Measurements from ENCODE around the gene HNRNPUL1.

The HNRNPUL1 gene

GRCh38 chr19:41234512-41235168 lies 29.5 kb upstream of the HNRNPUL1 start:
- no peak for DNase-seq

- no peak for DNase-seq
Observed at GRCh38 chr19:41235480-41235879, 28.7 kb upstream of the HNRNPUL1 start.

- DNase-seq, result no peak
Observed at GRCh38 chr19:41238244-41238643, 25.9 kb upstream of the HNRNPUL1 start.

- DNase-seq, result no peak
Observed at GRCh38 chr19:41239363-41239762, 24.8 kb upstream of the HNRNPUL1 start.

DNA sequence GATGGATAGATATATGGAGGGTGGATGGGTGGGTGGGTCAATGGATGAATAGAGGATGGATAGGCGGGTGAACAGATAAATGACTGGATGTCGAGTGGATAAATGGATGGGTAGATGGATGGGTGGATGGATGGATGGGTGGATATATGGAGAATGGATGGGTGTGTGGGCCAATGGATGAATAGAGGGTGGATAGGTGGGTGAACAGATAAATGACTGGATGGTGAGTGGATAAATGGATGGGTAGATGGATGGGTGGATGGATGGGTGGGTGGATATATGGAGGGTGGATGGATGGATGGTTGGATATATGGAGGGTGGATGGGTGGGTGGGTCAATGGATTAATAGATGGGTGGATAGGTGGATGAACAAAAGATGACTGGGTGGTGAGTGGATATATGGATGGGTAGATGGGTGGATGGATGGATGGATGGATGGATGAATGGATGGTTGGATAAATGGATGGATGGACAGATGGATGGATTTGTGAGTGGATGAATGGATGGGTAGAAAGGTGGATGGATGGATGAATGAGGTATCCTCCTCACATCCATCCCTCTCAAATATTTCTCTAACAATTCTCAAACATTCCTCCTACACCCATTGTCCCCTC lies 24.1 kb upstream of the HNRNPUL1 start:
- DNase-seq, result no peak

GRCh38 chr19:41241859-41242258 lies 22.3 kb upstream of the HNRNPUL1 start:
- no peak for DNase-seq

DNA sequence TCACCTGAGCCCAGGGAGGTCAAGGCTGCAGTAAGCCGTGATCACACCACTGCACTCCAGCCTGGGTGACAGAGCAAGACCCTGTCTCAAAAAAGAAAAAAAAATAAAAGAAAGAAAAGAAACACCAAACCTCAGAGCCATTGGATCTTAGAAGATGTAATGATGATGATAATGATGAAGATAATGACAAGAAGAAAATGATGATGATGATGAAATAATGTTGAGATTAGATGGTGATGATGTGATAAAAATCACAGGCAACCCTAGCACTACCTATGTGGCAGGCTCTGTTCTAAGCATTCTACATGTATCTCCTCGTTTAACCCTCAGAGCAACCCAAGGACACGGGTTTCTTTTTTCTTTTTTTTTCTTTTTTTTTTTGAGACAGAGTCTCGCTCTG lies 20.1 kb upstream of the HNRNPUL1 start:
- no peak for DNase-seq

DNA sequence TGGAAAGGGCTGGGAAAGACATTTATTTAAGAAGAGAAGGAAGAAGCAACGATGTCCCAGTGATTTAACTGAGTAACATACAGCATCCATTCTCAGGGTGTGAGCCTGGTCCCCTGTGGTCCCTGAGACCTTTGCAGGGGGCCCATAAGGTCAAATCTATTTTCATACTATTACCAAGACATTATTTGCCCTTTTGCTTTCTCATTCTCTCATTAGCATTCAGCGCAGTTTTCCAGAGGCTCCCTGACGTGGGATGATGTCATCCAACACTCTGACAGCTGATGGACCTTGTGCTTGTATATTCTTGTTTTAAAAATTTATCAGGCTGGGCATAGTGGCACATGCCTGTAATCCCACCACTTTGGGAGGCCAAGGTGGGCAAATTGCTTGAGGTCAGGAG lies 18.3 kb upstream of the HNRNPUL1 start:
- no peak for DNase-seq

- DNase-seq, result no peak
Observed at GRCh38 chr19:41248895-41249294, 15.3 kb upstream of the HNRNPUL1 start.

- no peak for DNase-seq
Observed at GRCh38 chr19:41249707-41250423, 14.3 kb upstream of the HNRNPUL1 start.

DNA sequence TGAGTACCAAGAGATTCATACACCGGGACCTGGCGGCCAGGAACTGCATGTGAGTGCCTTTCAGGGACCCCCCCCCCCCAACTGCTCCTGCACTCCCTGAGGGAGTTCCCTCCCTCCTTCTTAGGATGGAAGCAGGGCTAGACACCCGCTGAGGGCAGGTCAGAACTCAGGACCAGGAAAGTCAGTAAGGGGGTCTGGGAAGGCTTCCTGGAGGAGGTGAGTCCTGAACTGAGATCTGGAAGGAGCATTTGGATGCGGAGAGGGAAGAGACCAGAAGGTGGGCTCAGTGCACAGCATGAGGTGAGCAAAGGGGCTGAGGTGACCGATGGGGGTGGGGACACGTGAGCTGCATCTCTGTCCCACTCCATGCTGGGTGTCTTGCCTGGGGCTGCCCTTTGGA lies 10.5 kb upstream of the HNRNPUL1 start:
- no peak for DNase-seq

DNA sequence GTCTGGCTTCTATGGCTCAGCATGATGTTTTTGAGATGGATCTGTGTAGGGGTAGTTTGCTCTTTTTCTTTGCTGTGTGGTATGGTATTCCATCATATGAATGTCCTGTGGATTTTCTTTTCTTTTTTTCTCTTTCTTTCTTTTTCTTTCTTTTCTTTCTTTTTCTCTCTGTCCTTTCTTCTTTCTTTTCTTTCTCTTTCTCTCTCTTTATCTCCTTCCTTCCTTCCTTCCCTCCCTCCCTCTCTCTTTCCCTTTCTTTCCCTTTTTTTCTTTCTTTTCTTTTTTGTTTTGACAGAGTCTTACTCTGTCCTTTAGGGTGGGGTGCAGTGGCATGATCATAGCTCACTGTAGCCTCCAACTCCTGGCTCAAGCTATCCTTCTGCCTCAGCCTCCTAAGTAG lies 9.0 kb upstream of the HNRNPUL1 start:
- no peak for DNase-seq

GRCh38 chr19:41261474-41262190 lies 2.5 kb upstream of the HNRNPUL1 start:
- DNase-seq, result no peak

GRCh38 chr19:41263042-41263849 lies 926 bp upstream of the HNRNPUL1 start:
- no peak for DNase-seq

- DNase-seq, result peak; percentile 56
Observed at GRCh38 chr19:41264581-41265394, 616 bp downstream of the HNRNPUL1 start.

DNA sequence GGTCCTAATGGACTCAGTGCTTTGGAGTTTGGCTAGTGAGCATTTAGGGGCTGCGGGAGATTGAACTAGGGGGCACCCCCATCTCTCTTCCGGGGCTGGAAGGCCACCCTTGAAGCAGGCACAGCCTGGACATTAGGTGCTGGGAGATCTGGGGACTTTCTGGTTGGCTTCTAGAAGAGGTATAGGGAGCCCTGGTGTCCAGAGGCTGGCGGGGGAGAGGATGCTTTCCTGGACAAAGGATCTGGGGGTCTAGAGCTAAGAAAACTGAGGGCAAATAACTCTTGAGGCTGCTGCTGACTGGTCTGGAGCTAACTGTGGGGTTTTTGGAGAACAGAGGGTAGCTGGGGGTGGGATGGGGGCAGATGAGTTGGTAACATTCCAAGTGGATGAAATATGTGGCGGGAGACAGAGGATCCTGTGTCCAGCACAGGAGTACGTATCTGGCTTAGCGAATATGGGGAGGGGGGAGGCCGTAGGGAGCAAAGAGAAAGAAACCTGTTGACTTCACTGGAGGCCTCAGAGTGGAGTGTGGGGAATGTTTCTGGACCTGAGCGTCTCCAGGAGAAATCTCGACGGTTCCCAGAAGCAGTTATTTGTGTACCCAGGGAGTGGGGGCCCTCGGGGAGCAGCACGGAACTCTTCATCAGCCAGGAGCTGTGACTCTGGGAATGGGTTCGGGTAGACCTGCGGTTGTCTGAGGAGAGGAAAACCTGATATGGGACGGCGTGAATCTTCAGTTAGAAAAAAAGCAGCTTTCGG lies 1.4 kb downstream of the HNRNPUL1 start:
- DNase-seq, result no peak

DNA sequence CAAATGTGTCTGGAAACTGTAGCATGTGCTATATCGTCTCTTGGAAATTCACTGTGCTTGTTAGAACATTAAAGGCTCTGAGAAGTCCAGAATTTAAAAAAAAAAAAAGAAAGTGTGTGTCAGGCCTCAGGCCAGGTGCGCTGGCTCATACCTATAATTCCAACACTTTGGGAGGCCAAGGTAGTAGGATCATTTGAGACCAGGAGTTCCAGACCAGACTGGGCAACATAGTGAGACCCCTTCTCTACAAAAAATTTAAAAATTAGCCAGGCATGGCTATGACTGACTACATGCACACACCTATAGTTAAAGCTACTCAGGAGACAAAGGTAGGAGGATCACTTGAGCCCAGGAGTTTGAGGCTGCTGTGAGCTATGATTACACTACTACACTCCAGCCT lies 4.9 kb downstream of the HNRNPUL1 start:
- no peak for DNase-seq

- DNase-seq, result no peak
Observed at GRCh38 chr19:41269571-41269970, 5.4 kb downstream of the HNRNPUL1 start.

DNA sequence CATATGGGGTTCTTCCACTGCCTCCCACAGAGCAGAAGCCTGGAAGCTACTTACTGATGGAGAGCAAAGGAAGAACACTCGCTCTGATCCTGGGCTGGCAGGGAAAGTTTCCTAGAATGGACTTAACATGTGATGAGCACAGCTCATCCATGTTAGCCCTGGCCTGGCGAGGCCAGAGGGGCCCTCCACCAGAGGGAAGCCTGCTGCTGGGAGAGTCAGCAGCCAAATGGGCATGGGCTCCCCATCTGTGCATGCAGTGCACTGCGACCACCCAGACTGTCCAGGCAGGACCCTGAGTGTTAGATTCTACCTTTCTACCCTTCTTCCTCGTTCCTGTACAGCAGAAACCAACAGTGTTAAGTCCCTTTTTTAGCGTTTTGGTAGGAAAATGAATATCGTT lies 8.9 kb downstream of the HNRNPUL1 start:
- no peak for DNase-seq

GRCh38 chr19:41274802-41275201 lies 10.6 kb downstream of the HNRNPUL1 start:
- no peak for DNase-seq

GRCh38 chr19:41276231-41276630 lies 12.1 kb downstream of the HNRNPUL1 start:
- no peak for DNase-seq

Measured in midbrain (tissue), 1 donor.